HepG2 (cell line): ENCODE data around the gene ACSF3. TPM values are rescaled to one million over a fixed set of nuclear protein-coding genes. Genes with fewer than 3 reads are reported as not detected.
A peak's percentile ranks its signal among the peaks of the same experiment; 100 is the strongest.

Experiments used
- CHCHD3 ChIP-seq: sonication (generic); formaldehyde crosslinking; IDR thresholded peaks from 2 replicates; pipeline ENCODE4 v1.8.0; 2022; ENCODE audit warnings: mild to moderate bottlenecking, missing genetic modification reagents, moderate library complexity
- HMG20A ChIP-seq: IDR thresholded peaks from 2 replicates; pipeline ENCODE4 v1.6.1; 2016; ENCODE audit warnings: borderline replicate concordance
- KLF13 ChIP-seq: sonication (generic); formaldehyde crosslinking; IDR thresholded peaks from 2 replicates; pipeline ENCODE4 v1.4.0; 2020; ENCODE audit warnings: mild to moderate bottlenecking, missing genetic modification reagents
- MTA3 ChIP-seq: sonication (generic); formaldehyde crosslinking; IDR thresholded peaks from 2 replicates; pipeline ENCODE4 v1.4.0; 2020; ENCODE audit warnings: missing genetic modification reagents
- ZNF138 ChIP-seq: sonication (generic); formaldehyde crosslinking; IDR thresholded peaks from 2 replicates; pipeline ENCODE4 v1.5.0; 2020; ENCODE audit warnings: mild to moderate bottlenecking, low read depth, missing genetic modification reagents
- ZNF20 ChIP-seq: sonication (generic); formaldehyde crosslinking; IDR thresholded peaks from 2 replicates; pipeline ENCODE4 v1.4.0; 2020; ENCODE audit warnings: mild to moderate bottlenecking, moderate library complexity, missing genetic modification reagents
- ZNF549 ChIP-seq: sonication (generic); formaldehyde crosslinking; IDR thresholded peaks from 2 replicates; pipeline ENCODE4 v1.5.0; 2020; ENCODE audit warnings: missing genetic modification reagents
- polyA plus RNA-seq, 8 experiments: library from polyadenylated mRNA; depleted of rRNA in 3 of 8; stranded (reverse) in 7 of 8; unstranded in 1 of 8; fragments of >200 nt; fragmentation: Illumina TruSeq in 4 of 8; extraction: Trizol in 4 of 8; gene quantifications; 2 replicates each; pipeline versions ENCODE4 v1.2.1 to v1.2.3, GENCODE V29; 2011 to 2016; ENCODE audit warnings: low read depth in 4 of 8, missing spikeins in 1 of 8, mixed read lengths in 1 of 8; ENCODE audit not compliant: insufficient read depth in 1 of 8
- total RNA-seq, 5 experiments: library from RNA; depleted of rRNA; stranded (reverse); fragments of >200 nt; fragmentation: Illumina TruSeq; extraction: Trizol; gene quantifications; 2 replicates each; pipeline ENCODE4 v1.2.3, GENCODE V29; 2016; ENCODE audit warnings: low read depth in 1 of 5
- TF ChIP-seq, protein P1 (sequence below): sonication (generic); formaldehyde crosslinking; IDR thresholded peaks from 2 replicates; pipeline ENCODE4 v1.8.0; 2023; ENCODE audit warnings: mild to moderate bottlenecking, missing genetic modification reagents
- TF ChIP-seq, protein P2 (sequence below): sonication (generic); formaldehyde crosslinking; IDR thresholded peaks from 2 replicates; pipeline ENCODE4 v1.5.0; 2020; ENCODE audit warnings: missing genetic modification reagents
- TF ChIP-seq, protein P3 (sequence below): sonication (generic); formaldehyde crosslinking; IDR thresholded peaks from 2 replicates; pipeline ENCODE4 v1.5.1; 2020; ENCODE audit warnings: mild to moderate bottlenecking, missing genetic modification reagents, moderate library complexity

The ACSF3 gene
- total and polyA plus RNA-seq, 2 of the 13 experiments (the other 11 are each of a cell fraction or from before 2014, with no cell fraction given), result 14.9 to 30.6 TPM

DNA sequence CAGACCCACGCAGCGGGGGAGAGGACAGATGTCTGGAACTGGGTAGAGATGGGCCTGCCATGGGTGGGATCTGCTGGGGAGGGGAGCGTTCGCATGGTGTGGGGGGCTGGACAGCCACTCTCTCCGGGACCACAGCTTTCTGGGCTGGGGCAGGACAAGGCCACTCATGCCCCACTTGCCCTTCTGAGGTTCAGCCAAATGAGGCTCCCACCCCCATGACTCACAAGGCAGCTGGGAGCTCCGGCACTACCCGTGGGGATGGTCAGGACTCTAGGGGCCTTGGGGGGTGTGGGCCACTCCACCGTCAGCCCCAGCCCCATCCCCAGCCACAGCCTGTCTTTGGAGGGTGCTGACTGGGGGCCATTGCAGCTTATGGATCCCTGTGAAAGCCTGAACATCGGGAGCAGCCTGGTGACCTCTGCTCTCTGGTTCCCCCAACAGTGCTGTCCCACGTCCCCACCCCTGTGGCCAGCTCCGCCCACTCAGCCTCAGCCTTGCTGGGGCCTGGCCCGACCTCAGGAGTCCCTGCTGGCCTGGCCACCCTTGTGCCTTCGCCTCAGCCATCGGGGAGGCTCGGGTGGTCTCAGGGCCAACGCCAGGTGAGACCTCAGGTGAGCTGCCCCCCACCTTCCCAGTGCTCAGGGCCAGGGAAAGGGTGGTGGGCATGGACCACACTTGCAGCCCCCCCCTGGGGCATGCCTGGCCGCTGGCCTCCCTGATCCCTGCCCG, 73.2 kb downstream of the ACSF3 start (continued):
- TF ChIP-seq, protein P1, sequence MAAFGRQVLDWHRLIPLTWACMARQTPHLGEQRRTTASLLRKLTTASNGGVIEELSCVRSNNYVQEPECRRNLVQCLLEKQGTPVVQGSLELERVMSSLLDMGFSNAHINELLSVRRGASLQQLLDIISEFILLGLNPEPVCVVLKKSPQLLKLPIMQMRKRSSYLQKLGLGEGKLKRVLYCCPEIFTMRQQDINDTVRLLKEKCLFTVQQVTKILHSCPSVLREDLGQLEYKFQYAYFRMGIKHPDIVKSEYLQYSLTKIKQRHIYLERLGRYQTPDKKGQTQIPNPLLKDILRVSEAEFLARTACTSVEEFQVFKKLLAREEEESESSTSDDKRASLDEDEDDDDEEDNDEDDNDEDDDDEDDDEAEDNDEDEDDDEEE (CRISPR knock-in tag), result no peak
- TF ChIP-seq MTA3, result no peak
- TF ChIP-seq ZNF20 (CRISPR knock-in tag), result no peak
- no peak for TF ChIP-seq ZNF549
- TF ChIP-seq, protein P2, sequence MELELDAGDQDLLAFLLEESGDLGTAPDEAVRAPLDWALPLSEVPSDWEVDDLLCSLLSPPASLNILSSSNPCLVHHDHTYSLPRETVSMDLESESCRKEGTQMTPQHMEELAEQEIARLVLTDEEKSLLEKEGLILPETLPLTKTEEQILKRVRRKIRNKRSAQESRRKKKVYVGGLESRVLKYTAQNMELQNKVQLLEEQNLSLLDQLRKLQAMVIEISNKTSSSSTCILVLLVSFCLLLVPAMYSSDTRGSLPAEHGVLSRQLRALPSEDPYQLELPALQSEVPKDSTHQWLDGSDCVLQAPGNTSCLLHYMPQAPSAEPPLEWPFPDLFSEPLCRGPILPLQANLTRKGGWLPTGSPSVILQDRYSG (CRISPR knock-in tag), result no peak
- no peak for TF ChIP-seq KLF13 (CRISPR knock-in tag)
- no peak for TF ChIP-seq HMG20A
- no peak for TF ChIP-seq ZNF138
- TF ChIP-seq, protein P3, sequence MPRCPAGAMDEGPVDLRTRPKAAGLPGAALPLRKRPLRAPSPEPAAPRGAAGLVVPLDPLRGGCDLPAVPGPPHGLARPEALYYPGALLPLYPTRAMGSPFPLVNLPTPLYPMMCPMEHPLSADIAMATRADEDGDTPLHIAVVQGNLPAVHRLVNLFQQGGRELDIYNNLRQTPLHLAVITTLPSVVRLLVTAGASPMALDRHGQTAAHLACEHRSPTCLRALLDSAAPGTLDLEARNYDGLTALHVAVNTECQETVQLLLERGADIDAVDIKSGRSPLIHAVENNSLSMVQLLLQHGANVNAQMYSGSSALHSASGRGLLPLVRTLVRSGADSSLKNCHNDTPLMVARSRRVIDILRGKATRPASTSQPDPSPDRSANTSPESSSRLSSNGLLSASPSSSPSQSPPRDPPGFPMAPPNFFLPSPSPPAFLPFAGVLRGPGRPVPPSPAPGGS, result 0 out of 2 replicates have a peak, but pooled peaks have one; percentile 19
- no peak for TF ChIP-seq CHCHD3 (CRISPR knock-in tag)
- TF ChIP-seq, all 625 proteins: peak for 15
